Stimulated activated CD4-positive, alpha-beta T cell treated with anti-CD3 and anti-CD28 coated beads, TNF-alpha, amount 100 ng/mL, for 4 hours (primary cell): ENCODE results near the gene FRZB.

ENCODE experiments used
- DNase-seq, 3 experiments: peaks; one replicate each; pipeline ENCODE4 v3.0.0-alpha.2; 2020; ENCODE audit warnings: low read depth in 3 of 3

The FRZB gene

DNA sequence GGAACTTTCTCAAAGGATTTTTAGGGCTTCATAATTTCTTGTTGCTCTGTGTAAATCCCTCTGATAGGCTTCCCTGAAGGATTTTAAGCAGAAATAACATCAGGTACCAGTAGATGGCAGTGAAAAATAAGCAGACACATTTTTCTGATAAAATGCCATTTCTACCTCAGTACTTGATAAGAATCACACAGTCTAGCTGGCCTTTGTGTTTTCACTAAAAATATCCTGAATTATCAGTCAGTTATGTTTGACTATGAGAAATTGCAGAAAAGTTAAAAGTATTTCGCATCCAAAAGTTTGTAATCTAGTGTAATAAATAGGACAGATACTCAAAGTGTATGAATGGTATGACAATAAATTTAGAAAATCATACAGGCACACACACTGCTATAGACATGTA lies 81.7 kb downstream of the FRZB start:
- no peak for DNase-seq

DNA sequence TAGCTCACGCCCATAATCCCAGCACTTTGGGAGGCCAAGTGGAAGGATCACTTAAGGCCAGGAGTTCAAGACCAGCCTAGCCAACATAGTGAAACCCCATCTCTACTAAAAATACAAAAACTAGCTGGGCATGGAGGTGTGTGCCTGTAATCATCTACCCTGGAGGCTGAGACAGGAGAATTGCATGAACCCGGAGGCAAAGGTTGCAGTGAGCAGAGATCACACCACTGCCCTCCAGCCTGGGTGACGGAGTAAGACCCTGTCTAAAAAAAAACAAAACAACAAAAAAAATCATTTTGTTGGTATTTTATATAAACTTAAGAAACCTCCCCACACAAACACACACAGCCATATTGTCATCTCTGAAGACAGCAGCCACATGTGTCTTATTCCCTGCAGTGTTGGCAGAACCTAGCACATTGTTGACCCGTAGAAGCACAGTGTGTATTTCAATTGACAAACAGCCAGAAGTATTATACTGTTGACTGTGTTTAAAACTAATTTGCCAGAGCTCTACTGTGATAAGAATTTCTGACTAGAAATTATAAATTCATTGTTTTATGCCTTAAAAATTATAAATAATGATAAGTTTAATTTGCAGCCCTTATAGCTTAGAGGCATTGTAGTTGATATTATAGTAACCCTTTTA lies 82.3 kb downstream of the FRZB start:
- DNase-seq: no peak
